Ecto neural progenitor cell (in vitro differentiated cells): ENCODE data around the gene ME3.
"Not testable (repeated sequence)": the region's sequence is repeated elsewhere in the genome, so short reads cannot be mapped to it uniquely, and the experiment has no call there.

Source experiments
- DNase-seq: peaks from one replicate; pipeline ENCODE4 v3.0.0-alpha.2; 2018; ENCODE audit warnings: low spot score

ME3 gene

GRCh38 chr11:86620891-86621521, 51.4 kb downstream of the ME3 start:
- no peak for DNase-seq

- DNase-seq: not testable (repeated sequence)
These were observed 53.0 kb downstream of the ME3 start for GRCh38 chr11:86619428-86619827.

- DNase-seq: no peak
These were observed 54.9 kb downstream of the ME3 start for GRCh38 chr11:86617502-86617901.

GRCh38 chr11:86615487-86615886, 56.9 kb downstream of the ME3 start:
- no peak for DNase-seq

- no peak for DNase-seq
These were observed 61.7 kb downstream of the ME3 start for GRCh38 chr11:86610559-86611341.

- no peak for DNase-seq
These were observed 64.1 kb downstream of the ME3 start for GRCh38 chr11:86608251-86608799.

- no peak for DNase-seq
These were observed 65.5 kb downstream of the ME3 start for GRCh38 chr11:86606836-86607481.

- no peak for DNase-seq
These were observed 66.1 kb downstream of the ME3 start for GRCh38 chr11:86606270-86606835.

- no peak for DNase-seq
These were observed 75.4 kb downstream of the ME3 start for GRCh38 chr11:86596861-86597586.

GRCh38 chr11:86595955-86596354, 76.5 kb downstream of the ME3 start:
- DNase-seq: no peak

GRCh38 chr11:86595451-86595850, 77.0 kb downstream of the ME3 start:
- DNase-seq: no peak

GRCh38 chr11:86594746-86595145, 77.7 kb downstream of the ME3 start:
- DNase-seq: no peak

- DNase-seq: no peak
These were observed 78.6 kb downstream of the ME3 start for GRCh38 chr11:86593833-86594232.

GRCh38 chr11:86592659-86593451, 79.6 kb downstream of the ME3 start:
- no peak for DNase-seq

GRCh38 chr11:86592047-86592591, 80.3 kb downstream of the ME3 start:
- DNase-seq: no peak

- DNase-seq: no peak
These were observed 80.8 kb downstream of the ME3 start for GRCh38 chr11:86591631-86592030.

GRCh38 chr11:86589856-86590589, 82.4 kb downstream of the ME3 start:
- DNase-seq: no peak

- no peak for DNase-seq
These were observed 83.2 kb downstream of the ME3 start for GRCh38 chr11:86589204-86589603.

GRCh38 chr11:86588566-86589090, 83.8 kb downstream of the ME3 start:
- DNase-seq: peak; percentile 85
